Activated naive CD8-positive, alpha-beta T cell treated with anti-CD3 and anti-CD28 coated beads for 36 hours (primary cell): ENCODE results near the gene OBP2B. TPM values are rescaled to one million over a fixed set of nuclear protein-coding genes. Genes with fewer than 3 reads are reported as not detected.
"Not testable (repeated sequence)": the region's sequence is repeated elsewhere in the genome, so short reads cannot be mapped to it uniquely, and the experiment has no call there.

Source experiments
- DNase-seq: peaks from one replicate; pipeline ENCODE4 v3.0.0; 2021
- H3K27ac Mint-ChIP-seq: one replicate; pipeline ENCODE4 v1.8.0; 2022; ENCODE audit warnings: mild to moderate bottlenecking, moderate library complexity, mixed read lengths
- H3K27me3 Mint-ChIP-seq: one replicate; pipeline ENCODE4 v1.8.0; 2022; ENCODE audit warnings: mild to moderate bottlenecking, mixed read lengths
- H3K36me3 Mint-ChIP-seq: one replicate; pipeline ENCODE4 v1.8.0; 2021; ENCODE audit warnings: mild to moderate bottlenecking, mixed read lengths
- H3K4me1 Mint-ChIP-seq: one replicate; pipeline ENCODE4 v1.8.0; 2021; ENCODE audit warnings: mixed read lengths
- H3K4me3 Mint-ChIP-seq: one replicate; pipeline ENCODE4 v1.8.0; 2022; ENCODE audit warnings: mild to moderate bottlenecking, moderate library complexity, mixed read lengths
- H3K9me3 Mint-ChIP-seq: one replicate; pipeline ENCODE4 v1.8.0; 2022; ENCODE audit warnings: mixed read lengths
- total RNA-seq, 2 experiments: library from RNA; stranded (reverse); gene quantifications; one replicate each; pipeline ENCODE4 v1.2.3, GENCODE V29; 2021

Gene OBP2B
- total RNA-seq, 2 experiments from 2014 or later, result not detected

DNA sequence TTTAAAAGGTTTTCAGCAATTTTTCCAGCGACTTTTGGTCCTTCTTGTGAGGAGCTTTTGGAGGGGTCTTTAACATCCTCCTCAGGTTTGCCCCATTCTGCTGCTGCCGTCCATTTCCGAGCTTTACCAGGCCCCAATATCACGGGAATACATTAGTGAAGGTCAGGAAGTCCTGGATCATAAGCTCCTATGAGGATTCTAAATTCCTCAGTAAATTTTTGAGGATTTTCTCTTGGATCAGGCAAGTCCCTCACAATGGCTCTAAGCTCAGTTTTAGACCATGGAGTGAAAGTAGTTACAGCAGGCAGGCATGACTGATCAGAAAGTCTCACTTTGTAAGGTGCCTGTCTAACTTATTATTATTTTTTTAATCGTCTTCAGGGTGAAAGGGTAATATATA lies 28.1 kb downstream of the OBP2B start:
- Mint-ChIP-seq H3K4me1 (peaks cover 13% of the 10 kb centered on the region), H3K36me3 (no peaks in the 10 kb centered on the region), H3K27ac (no peak overlapping the region), H3K9me3 (no peaks in the 10 kb centered on the region), H3K27me3 (peaks cover 28% of the 10 kb centered on the region), H3K4me3 (no peak overlapping the region)
- DNase-seq, result no peak

DNA sequence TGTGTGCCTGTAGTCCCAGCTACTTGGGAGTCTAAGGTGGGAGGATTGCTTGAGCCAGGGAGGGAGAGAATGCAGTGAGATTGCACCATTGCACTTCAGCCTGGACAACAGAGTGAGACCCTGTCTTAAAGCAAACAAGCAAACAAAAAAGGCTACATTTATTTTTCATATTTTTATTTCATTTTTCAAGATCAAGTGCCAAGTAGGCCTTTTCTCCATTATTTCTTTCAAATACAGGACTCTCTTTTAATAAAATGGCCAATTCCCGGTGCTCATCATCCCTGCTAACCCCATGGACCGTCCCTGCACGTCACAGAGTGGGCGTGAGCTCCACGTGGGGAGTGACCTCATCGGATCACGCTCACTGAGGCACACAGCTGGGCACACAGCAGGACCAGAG lies 36.0 kb downstream of the OBP2B start:
- Mint-ChIP-seq H3K4me1 (no peaks in the 10 kb centered on the region), H3K36me3 (no peaks in the 10 kb centered on the region), H3K9me3 (no peaks in the 10 kb centered on the region), H3K27ac (no peak overlapping the region), H3K4me3 (no peak overlapping the region), H3K27me3 (no peaks in the 10 kb centered on the region)
- no peak for DNase-seq

DNA sequence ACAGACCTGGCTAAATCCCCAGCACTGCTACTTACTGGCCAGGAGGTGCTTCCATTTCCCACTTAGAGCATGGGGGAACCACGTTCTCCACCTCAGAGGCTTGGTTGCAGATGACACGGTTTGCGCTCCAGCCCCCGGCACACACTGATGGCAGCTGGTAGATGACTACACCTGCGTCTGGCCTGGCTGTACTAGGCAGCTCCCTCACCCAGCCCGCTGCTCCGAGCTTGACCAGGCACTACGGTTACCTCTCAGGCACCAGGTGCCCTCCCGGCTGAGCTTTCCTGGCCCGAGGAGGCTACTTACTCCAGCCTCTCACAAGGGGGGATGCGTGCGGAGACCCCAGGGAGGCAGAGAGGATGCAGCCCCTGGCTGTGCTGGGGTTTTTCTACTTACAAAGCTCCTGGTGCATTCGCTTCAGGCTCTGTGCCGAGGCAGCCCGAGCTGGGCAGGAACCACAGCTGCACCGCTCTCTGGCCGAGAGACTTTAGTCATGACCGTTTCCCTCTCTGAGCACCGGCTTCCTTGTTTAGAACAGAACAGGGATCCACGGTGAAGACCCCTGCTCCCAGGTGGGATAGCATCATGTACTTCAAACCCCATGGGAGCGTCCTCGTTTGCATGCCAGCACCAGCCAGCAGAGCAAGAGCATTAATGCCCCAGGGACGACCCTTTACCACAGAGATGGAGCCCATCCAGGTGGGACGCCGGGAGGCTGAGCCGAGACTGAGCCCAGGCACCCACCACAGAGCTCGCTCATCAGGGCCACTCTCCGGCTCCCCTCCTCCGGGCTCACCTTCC lies 37.7 kb downstream of the OBP2B start:
- no peaks in the 10 kb centered on the region for H3K27me3 Mint-ChIP-seq
- no peak overlapping the region for H3K27ac Mint-ChIP-seq
- no peaks in the 10 kb centered on the region for H3K9me3 Mint-ChIP-seq
- no peaks in the 10 kb centered on the region for H3K36me3 Mint-ChIP-seq
- no peaks in the 10 kb centered on the region for H3K4me1 Mint-ChIP-seq
- no peak for DNase-seq
- H3K4me3 Mint-ChIP-seq, result no peak overlapping the region

DNA sequence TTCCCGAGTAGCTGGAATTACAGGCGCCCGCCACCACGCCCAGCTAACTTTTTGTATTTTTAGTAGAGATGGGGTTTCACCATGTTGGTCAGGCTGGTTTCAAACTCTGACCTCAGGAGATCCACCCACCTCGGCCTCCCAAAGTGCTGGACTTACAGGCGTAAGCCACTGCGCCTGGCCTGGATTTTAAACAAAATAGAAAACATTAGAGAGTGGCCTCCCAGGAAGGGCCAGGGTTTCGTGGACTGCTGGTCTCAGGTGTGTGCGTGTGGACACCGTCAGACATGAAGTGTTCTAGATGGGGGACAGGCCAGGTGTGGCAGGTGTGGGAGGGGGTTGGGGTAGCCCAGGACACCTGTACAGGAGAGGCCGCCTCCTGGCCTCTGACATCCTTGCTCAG lies 38.3 kb downstream of the OBP2B start:
- Mint-ChIP-seq H3K27ac (no peak overlapping the region), H3K27me3 (no peaks in the 10 kb centered on the region), H3K9me3 (no peaks in the 10 kb centered on the region), H3K36me3 (no peaks in the 10 kb centered on the region), H3K4me3 (no peak overlapping the region), H3K4me1 (no peaks in the 10 kb centered on the region)
- DNase-seq, result no peak

DNA sequence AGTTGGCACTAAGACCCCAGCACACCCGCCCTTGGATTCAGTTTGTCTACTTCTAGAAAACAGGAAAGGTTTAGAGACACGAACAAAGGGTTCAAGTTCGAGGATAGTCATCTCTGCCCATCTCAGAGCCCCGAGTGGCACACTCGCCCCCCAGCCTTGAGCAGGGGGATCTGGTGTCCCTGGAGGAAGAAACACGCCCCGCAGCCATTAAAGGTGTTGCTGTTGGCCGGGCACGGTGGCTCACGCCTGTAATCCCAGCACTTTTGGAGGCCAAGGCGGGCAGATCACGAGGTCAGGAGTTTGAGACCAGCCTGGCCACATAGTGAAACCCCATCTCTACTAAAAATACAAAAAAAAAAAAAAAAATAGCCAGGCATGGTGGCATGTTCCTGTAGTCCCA lies 39.4 kb downstream of the OBP2B start:
- not testable (repeated sequence) for H3K36me3 Mint-ChIP-seq, H3K27me3 Mint-ChIP-seq, H3K27ac Mint-ChIP-seq, H3K9me3 Mint-ChIP-seq, DNase-seq, H3K4me1 Mint-ChIP-seq, H3K4me3 Mint-ChIP-seq

DNA sequence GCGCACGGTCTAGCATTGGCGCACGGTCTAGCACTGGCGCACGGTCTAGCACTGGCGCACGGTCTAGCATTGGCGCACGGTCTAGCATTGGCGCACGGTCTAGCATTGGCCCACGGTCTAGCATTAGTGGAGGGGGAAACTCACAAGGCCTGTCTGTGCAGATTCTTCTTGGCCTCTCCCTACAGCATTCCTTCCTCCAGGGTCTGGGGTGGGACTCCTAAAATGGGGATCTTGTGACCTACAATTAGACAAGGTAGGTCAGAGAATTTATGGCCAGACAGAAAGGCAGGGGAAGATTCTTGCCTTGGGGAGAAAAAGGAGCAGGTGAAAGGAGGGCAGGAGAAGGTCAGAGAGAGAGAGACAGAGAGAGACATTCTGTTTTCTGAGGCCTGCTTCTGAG lies 39.9 kb downstream of the OBP2B start:
- no peak for DNase-seq
- Mint-ChIP-seq H3K36me3 (no peaks in the 10 kb centered on the region), H3K27me3 (no peaks in the 10 kb centered on the region), H3K4me1 (no peaks in the 10 kb centered on the region), H3K27ac (no peak overlapping the region), H3K4me3 (no peak overlapping the region), H3K9me3 (no peaks in the 10 kb centered on the region)

DNA sequence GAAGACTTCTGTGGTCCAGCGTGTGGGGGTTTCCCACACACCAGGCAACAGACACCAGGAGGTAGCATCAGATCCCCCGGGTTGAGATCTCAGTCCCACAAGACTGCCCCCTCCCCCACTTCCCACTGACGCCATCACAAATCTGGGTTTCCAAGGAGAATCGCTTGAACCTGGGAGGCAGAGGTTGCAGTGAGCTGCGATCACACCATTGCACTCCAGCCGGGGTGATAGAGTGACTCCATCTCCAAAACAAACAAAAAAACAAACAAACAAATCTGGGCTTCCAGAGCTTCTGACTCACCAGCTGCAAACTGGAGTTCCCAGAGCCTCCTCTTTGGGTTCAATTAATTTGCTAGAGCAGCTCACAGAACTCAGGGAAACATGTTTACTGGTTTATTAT lies 40.6 kb downstream of the OBP2B start:
- DNase-seq, result no peak
- Mint-ChIP-seq H3K27me3 (no peaks in the 10 kb centered on the region), H3K9me3 (no peaks in the 10 kb centered on the region), H3K36me3 (no peaks in the 10 kb centered on the region), H3K27ac (no peak overlapping the region), H3K4me1 (no peaks in the 10 kb centered on the region), H3K4me3 (no peak overlapping the region)

DNA sequence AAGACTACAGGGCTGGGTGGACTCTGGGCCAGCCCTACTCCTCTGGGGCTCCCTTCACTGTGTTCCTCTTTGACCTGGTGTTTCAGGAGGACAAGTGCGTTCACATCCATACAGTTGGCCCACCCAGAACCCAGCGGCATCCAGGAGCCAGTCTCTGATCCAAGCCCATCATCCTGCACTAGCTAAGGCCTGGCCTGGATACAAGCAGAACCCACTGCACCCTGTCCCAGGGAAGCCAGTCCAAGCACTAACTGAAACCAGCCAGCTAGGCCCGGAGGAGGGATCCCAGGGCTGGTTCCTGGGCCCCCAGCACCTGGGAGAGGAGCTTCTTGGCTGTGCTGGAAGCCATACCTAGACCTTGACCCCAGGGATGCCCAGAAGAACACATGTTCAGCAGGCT lies 41.3 kb downstream of the OBP2B start:
- Mint-ChIP-seq H3K9me3 (no peaks in the 10 kb centered on the region), H3K4me1 (no peaks in the 10 kb centered on the region), H3K4me3 (no peak overlapping the region), H3K27ac (no peak overlapping the region), H3K27me3 (no peaks in the 10 kb centered on the region), H3K36me3 (no peaks in the 10 kb centered on the region)
- DNase-seq, result no peak

DNA sequence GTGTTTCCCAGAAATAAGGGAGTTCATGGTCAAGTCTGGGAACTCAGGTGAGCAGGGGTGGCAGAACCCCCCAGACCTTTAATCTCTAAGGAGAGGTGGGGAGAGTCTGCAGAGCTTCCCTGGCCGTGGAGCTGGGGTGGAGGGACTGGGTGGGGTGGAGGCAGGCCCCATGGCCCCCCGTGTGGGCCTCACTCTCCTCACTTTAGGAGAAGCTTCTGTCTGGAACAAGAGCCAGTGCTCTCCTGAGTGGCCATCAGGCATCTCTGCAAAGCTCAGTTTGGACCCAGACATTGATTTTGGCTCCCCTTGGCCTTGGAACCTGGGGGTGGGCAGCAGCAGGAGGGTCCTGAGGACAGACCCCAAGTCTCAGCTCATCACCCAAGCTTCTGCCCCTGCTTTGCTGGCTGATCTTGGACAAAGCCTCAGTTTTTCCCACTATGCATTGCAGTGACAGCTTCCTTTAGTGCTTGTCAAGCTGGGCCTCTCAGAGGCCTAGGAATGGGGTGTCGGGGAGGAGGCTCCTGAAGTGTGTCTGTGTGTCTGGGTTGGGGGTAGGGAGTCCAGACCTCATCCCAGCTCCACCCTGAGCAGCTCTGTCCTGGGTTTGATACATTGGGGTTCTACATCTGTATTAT lies 41.8 kb downstream of the OBP2B start:
- Mint-ChIP-seq H3K27ac (no peak overlapping the region), H3K4me1 (no peaks in the 10 kb centered on the region), H3K4me3 (no peak overlapping the region), H3K9me3 (no peaks in the 10 kb centered on the region), H3K36me3 (no peaks in the 10 kb centered on the region), H3K27me3 (no peaks in the 10 kb centered on the region)
- DNase-seq, result no peak

DNA sequence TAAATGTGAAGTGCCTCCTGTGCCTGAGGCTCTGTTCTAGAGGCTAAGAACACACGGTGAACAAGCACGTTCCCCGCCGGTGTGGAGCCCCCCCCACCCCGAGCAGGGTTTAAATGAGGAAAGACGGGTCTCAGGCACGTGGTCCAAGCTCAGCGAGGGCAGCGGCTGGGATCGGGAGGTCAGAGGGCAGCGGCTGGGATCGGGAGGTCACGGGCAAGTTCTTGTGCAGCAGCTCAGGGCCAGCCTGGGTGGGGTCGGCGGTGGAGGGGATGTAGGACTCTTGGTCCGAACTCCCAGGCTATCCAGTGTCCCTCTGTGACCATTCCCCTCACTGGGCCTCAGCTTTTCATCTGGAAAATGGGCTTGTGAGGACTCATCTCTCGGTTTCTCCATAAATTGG lies 42.7 kb downstream of the OBP2B start:
- Mint-ChIP-seq H3K27ac (no peak overlapping the region), H3K9me3 (no peaks in the 10 kb centered on the region), H3K36me3 (no peaks in the 10 kb centered on the region), H3K27me3 (no peaks in the 10 kb centered on the region), H3K4me1 (no peaks in the 10 kb centered on the region), H3K4me3 (no peak overlapping the region)
- no peak for DNase-seq

DNA sequence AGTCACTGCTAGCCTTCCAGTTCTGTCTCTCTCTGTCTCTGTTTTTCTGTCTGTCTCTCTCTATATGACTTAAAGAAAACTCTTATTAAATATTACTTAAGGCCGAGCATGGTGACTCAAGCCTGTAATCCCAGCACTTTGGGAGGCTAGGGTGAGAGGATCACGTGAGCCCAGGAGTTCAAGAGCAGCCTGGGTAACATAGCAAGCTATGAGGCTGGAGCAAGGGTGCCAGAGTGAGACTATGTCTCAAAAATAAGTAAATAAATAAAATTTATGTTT lies 43.7 kb downstream of the OBP2B start:
- H3K9me3 Mint-ChIP-seq, result no peaks in the 10 kb centered on the region
- no peak overlapping the region for H3K4me3 Mint-ChIP-seq
- no peak overlapping the region for H3K27ac Mint-ChIP-seq
- no peaks in the 10 kb centered on the region for H3K36me3 Mint-ChIP-seq
- H3K27me3 Mint-ChIP-seq, result peaks cover 2% of the 10 kb centered on the region
- DNase-seq, result no peak
- H3K4me1 Mint-ChIP-seq, result no peaks in the 10 kb centered on the region

DNA sequence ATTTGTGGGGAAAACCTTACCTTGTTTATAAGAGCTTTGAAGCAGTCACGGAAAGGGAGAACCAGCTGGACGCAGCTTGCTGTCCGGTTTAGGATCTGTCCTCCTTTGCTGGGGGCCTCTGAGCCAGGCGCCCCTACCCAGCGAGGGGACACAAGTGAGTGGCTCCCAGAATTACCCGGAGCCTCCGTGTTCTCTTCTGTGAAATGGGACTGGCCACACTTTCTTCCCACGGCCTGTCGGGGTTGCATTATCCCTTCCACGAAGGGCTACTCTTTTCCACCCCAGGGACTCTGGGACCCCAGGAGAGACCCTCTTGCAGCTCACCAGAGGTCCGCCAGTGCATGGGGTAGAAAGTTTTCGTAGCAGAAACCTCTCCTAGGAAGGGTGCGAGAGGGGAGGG lies 44.9 kb downstream of the OBP2B start:
- no peaks in the 10 kb centered on the region for H3K36me3 Mint-ChIP-seq
- H3K4me1 Mint-ChIP-seq, result no peaks in the 10 kb centered on the region
- H3K4me3 Mint-ChIP-seq, result peak overlapping the region; percentile 20
- no peaks in the 10 kb centered on the region for H3K9me3 Mint-ChIP-seq
- no peak overlapping the region for H3K27ac Mint-ChIP-seq
- no peak for DNase-seq
- peaks cover 2% of the 10 kb centered on the region for H3K27me3 Mint-ChIP-seq

DNA sequence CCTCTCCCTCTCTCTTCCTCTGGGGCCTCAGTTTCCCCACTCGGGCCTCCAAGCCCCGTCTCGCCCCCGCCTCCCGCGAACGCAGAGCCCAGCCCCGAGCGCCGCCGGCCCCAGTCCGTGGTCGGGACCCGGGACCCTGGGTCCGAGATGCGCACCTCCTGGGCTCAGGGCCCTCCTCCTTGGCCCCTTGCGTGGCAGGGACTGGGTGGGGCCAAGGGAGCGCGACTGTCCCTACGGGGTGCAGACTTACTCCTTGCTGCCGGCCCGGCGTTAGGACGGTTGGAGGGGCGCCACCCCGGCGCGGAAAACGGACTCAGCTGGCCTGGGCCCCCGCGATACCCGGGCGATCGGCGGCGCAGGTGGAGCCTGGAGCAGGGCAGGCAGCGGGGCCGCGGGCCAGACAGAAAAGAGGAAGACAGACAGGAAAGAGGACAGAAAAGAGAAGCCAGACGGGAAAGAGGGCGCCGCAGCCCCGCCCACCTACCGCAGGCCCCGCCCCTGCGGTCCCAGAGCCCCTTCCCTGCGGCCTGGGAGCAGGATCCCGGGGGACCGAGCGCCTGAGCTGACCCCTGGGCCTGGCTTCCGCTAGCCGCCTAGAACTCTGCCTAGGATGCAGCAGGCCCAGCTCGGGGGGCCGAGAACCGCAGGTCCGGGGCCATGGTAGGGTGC lies 45.4 kb downstream of the OBP2B start, which contains the start of gene GBGT1:
Gene GBGT1 (minus strand): TSS at position 411 of the 669 bp plus-strand sequence. CDS start 1,502 bp downstream, outside the sequence.
- H3K9me3 Mint-ChIP-seq, result no peaks in the 10 kb centered on the region
- H3K36me3 Mint-ChIP-seq, result no peaks in the 10 kb centered on the region
- no peak within 1 kb of the TSS for H3K27ac Mint-ChIP-seq
- H3K4me3 Mint-ChIP-seq, result peak within 1 kb of the TSS; percentile 82
- no peaks in the 10 kb centered on the region for H3K4me1 Mint-ChIP-seq
- H3K27me3 Mint-ChIP-seq, result peaks cover 2% of the 10 kb centered on the region
- peak; percentile 29 for DNase-seq

DNA sequence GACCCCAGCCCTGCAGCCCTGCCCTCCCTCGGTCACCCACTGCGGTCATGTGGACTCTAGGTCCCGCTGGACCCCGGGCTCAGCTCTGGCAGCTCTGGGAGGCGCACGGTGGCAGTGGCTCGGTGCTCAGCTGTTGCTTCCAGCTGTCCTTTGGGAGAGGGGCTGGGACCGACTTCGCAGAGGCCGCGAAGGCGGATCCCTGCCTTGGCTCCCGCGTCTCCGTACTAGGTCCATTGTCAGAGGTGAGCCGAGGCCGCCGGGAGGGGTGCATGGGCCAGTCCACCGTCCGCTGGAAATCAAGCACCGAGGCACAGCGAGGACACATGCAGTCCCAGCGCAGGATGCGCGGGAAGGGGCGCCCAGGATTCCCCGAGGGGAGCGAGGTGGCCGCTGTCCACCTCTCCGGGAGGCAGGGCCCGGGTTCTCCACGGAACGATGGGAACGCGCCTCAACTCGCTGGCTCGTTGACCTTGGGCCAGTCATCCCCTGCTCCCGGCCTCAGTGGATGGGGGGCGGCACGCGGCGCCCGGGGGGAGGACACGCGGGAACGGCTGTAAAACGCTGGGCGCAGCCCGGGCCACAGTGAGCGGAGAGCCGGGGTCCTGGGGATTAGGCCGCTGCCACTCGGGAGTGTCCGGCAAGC lies 46.1 kb downstream of the OBP2B start:
- DNase-seq, result no peak
- peaks cover 2% of the 10 kb centered on the region for H3K27me3 Mint-ChIP-seq
- no peaks in the 10 kb centered on the region for H3K9me3 Mint-ChIP-seq

DNA sequence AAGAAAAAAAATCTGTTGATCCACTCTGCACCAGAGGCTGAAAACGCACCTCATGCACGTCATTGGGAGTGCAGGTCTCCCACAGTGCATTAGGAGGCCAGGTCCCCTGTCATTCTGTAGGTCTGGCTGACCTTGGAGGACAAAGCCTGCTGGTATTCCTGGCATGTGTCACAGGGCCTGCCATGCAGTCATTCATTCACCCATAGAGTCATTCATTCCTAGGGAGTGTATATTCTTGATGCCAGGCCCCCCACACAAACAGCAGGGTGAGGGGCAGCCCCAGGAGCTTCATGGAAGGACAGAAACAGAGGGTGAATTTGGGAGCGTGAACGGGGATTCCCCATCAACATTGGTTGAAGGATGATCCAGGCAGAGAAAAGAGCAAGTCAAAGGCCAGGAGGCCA lies 47.5 kb downstream of the OBP2B start:
- peak overlapping the region; percentile 22 for H3K4me3 Mint-ChIP-seq

More for the DNA sequence above, 46.1 kb downstream of the OBP2B start:
- Mint-ChIP-seq H3K27ac (no peak overlapping the region), H3K4me1 (no peaks in the 10 kb centered on the region), H3K36me3 (no peaks in the 10 kb centered on the region), H3K4me3 (no peak overlapping the region)

More for the DNA sequence above, 47.5 kb downstream of the OBP2B start:
- H3K36me3 Mint-ChIP-seq, result no peaks in the 10 kb centered on the region
- no peak for DNase-seq
- H3K27ac Mint-ChIP-seq, result no peak overlapping the region
- H3K4me1 Mint-ChIP-seq, result no peaks in the 10 kb centered on the region
- H3K27me3 Mint-ChIP-seq, result peaks cover 2% of the 10 kb centered on the region
- H3K9me3 Mint-ChIP-seq, result no peaks in the 10 kb centered on the region
